Measurements from ENCODE around the gene MAP3K19.
"Not testable (repeated sequence)": the region's sequence is repeated elsewhere in the genome, so short reads cannot be mapped to it uniquely, and the experiment has no call there.

The MAP3K19 gene

GRCh38 chr2:135052042-135052876, 5.0 kb upstream of the MAP3K19 start, which contains the start of gene RAB3GAP1:
RAB3GAP1 (plus strand) TSS chr2:135052292; CDS start chr2:135052308, 16 bp downstream.
- DNase-seq = peak; percentile 79

GRCh38 chr2:135050684-135051083, 3.4 kb upstream of the MAP3K19 start:
- no peak for DNase-seq

GRCh38 chr2:135050132-135050531, 2.9 kb upstream of the MAP3K19 start:
- no peak for DNase-seq

GRCh38 chr2:135048122-135048521, 875 bp upstream of the MAP3K19 start:
- no peak for DNase-seq

GRCh38 chr2:135043345-135043744, 3.9 kb downstream of the MAP3K19 start:
- no peak for DNase-seq

GRCh38 chr2:135037831-135038230, 9.4 kb downstream of the MAP3K19 start:
- no peak for DNase-seq

- DNase-seq = not testable (repeated sequence)
Observed at GRCh38 chr2:135033216-135033615, 14.0 kb downstream of the MAP3K19 start.

- no peak for DNase-seq
Observed at GRCh38 chr2:135030826-135031225, 16.4 kb downstream of the MAP3K19 start.

GRCh38 chr2:135029481-135030134, 17.6 kb downstream of the MAP3K19 start:
- DNase-seq = no peak

- no peak for DNase-seq
Observed at GRCh38 chr2:135023886-135024485, 23.3 kb downstream of the MAP3K19 start.

- DNase-seq = no peak
Observed at GRCh38 chr2:135022952-135023880, 24.0 kb downstream of the MAP3K19 start.

- no peak for DNase-seq
Observed at GRCh38 chr2:135021618-135022017, 25.6 kb downstream of the MAP3K19 start.

GRCh38 chr2:135011633-135012032, 35.6 kb downstream of the MAP3K19 start:
- DNase-seq = no peak

- DNase-seq = no peak
Observed at GRCh38 chr2:135010200-135010942, 36.9 kb downstream of the MAP3K19 start.

- DNase-seq = no peak
Observed at GRCh38 chr2:135009339-135009738, 37.9 kb downstream of the MAP3K19 start.

- DNase-seq = no peak
Observed at GRCh38 chr2:135005753-135006152, 41.5 kb downstream of the MAP3K19 start.

GRCh38 chr2:135004005-135004746, 43.1 kb downstream of the MAP3K19 start:
- peak; percentile 76 for DNase-seq

GRCh38 chr2:135002836-135003235, 44.4 kb downstream of the MAP3K19 start:
- DNase-seq = no peak

- no peak for DNase-seq
Observed at GRCh38 chr2:134999521-134999920, 47.7 kb downstream of the MAP3K19 start.

GRCh38 chr2:134988994-134989605, 58.1 kb downstream of the MAP3K19 start:
- no peak for DNase-seq

GRCh38 chr2:134985061-134985460, 62.2 kb downstream of the MAP3K19 start:
- DNase-seq = no peak
